OCI-LY3 (cell line): ENCODE results near the gene FMNL2.

Source experiments
- CTCF ChIP-seq: fragments of 200-600, 300-600 bp; sonication (generic); IDR thresholded peaks from 2 replicates; pipeline ENCODE4 v1.5.1; 2014; ENCODE audit warnings: antibody characterized with exemption, low read length, low read depth
- EZH2phosphoT487 ChIP-seq: fragments of 200-600 bp; shearing (Covaris generic); IDR thresholded peaks from 2 replicates; pipeline ENCODE4 v1.6.1; 2018; ENCODE audit warnings: antibody characterized with exemption, mixed run types, low read depth

- no peak for TF ChIP-seq CTCF
- no peak for TF ChIP-seq EZH2phosphoT487
Measured at GRCh38 chr2:152367547-152368390, 32.8 kb downstream of the FMNL2 start.
